Measurements from ENCODE around the gene CDX1. TPM values are rescaled to one million over a fixed set of nuclear protein-coding genes. Genes with fewer than 3 reads are reported as not detected.

Gene CDX1
- total RNA-seq, 1 experiment from 2014 or later: 0.22 TPM

DNA sequence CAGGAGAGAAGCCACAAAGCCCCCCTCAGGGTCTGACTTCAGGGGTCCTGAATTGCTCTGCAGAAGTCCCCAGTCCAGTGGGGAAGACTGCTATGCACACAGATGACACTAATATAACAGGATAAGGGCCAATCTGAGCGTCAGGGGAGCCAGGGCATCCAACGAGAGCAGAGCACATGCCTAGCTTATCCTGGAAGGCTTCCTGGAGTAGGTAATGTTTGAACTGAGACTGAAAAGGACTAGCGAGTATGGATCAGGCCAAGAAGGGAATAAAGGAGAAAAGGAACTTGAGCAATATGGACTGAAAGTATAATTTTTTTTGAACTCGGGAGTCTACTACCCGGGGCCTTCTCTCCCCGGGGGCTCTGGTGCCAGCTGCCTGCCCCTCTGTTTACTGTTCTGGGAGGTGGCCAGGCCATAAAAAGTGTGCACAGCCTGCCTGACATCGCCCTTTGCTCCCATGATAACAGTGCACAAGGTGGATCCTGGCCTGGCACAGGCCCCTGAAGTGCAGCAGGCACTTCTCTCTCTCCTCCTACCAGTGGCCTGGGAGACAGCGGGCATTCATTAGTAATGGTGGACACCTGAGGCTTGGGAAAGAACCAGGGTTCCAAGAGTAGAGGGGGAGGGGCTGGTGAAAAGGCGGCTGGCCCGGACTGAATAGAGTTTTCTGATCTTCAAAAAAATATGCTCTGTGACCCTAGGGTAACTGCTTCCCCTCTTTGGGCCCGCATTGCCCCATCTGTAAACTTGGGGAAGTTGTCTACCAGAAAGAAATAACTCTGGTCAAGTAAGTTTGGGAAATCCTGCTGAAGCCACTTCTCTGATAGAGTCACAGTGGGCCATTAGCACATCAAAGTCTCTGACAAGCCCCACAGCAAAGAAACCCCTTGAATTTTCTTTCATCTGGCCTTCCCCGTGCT lies 18.7 kb downstream of the CDX1 start:
- Histone ChIP-seq H2BK15ac (ENCODE audit: low read depth, low read length) (no peak overlapping the region), H4K91ac (ENCODE audit: insufficient read length, low read depth, low read length) (no peak overlapping the region), H3K14ac (ENCODE audit: insufficient read depth, low read length) (no peak overlapping the region; the same call in 1 of the 2 replicates), H3K4me1 (ENCODE audit: insufficient read depth, low read length) (peaks cover 5% of the 10 kb centered on the region; the same call in 1 of the 2 replicates), H3K27me3 (ENCODE audit: insufficient read depth, low read length) (peaks cover 29% of the 10 kb centered on the region), H3T11ph (ENCODE audit: low read length) (no peak overlapping the region), H2BK120ac (ENCODE audit: low read depth, low read length, poor library complexity, severe bottlenecking) (no peak overlapping the region), H2BK20ac (ENCODE audit: low read depth, low read length, poor library complexity, severe bottlenecking) (no peak overlapping the region), H3K23ac (ENCODE audit: insufficient read length, low read depth, low read length) (no peak overlapping the region), H3K9me3 (ENCODE audit: control insufficient read depth, low read depth, low read length) (no peaks in the 10 kb centered on the region), H3K79me1 (ENCODE audit: insufficient read depth, low read depth, low read length, poor library complexity, severe bottlenecking) (no peaks in the 10 kb centered on the region), H3K4me2 (ENCODE audit: insufficient read depth, insufficient read length, low read length) (no peak overlapping the region), H3K56ac (ENCODE audit: insufficient read length, low read depth, low read length) (no peak overlapping the region), H4K8ac (replicated peaks; ENCODE audit: insufficient read length, low read depth, low read length) (no peak overlapping the region), H3K4ac (ENCODE audit: low read depth, low read length) (no peak overlapping the region), H3K9ac (ENCODE audit: extremely low read depth, insufficient read length, low read length) (no peak overlapping the region), H2BK12ac (ENCODE audit: insufficient read length, low read depth, low read length) (no peak overlapping the region), H3K23me2 (ENCODE audit: insufficient read length, low read depth, low read length, poor library complexity, severe bottlenecking) (peaks cover 6% of the 10 kb centered on the region), H4K20me1 (ENCODE audit: control insufficient read depth, insufficient read depth, insufficient read length) (no peaks in the 10 kb centered on the region), H3K79me2 (ENCODE audit: insufficient read depth, low read length) (no peaks in the 10 kb centered on the region), H3K18ac (ENCODE audit: insufficient read length, low read depth, low read length) (no peak overlapping the region), H2AFZ (ENCODE audit: low read length) (no peak overlapping the region), H4K5ac (ENCODE audit: insufficient read length, low read depth, low read length) (no peak overlapping the region), H3K27ac (ENCODE audit: insufficient read length, low read depth, low read length) (no peak overlapping the region), H2AK5ac (ENCODE audit: insufficient read length, low read length) (no peak overlapping the region), H2BK5ac (ENCODE audit: insufficient read length, low read length) (no peak overlapping the region)
- Mint-ChIP-seq H3K36me3 (ENCODE audit: insufficient read depth in 1 of 3, low read depth in 3 of 3) (no peaks in the 10 kb centered on the region; a peak in 1 of 7 replicates), H3K27ac (no peak overlapping the region), H3K4me1 (peaks cover 18 to 25% of the 10 kb centered on the region in 2 experiments), H3K9me3 (no peaks in the 10 kb centered on the region; a peak in 1 of 5 replicates), H3K27me3 (ENCODE audit: low read depth) (peaks cover 95% of the 10 kb centered on the region), H3K4me3 (no peak overlapping the region)
- DNase-seq: no peak
- no CpG with 5 or more reads among the region's 12 CpGs for WGBS (ENCODE audit: extremely low coverage, insufficient read length, low lambda C conversion rate)
- TF ChIP-seq CTCF (conservative IDR thresholded peaks at IDR 0.05): no peak

All from H9 (cell line).